Endodermal cell (in vitro differentiated cells): ENCODE data around the gene RFC4. TPM values are rescaled to one million over a fixed set of nuclear protein-coding genes. Genes with fewer than 3 reads are reported as not detected.

ENCODE experiments used
- DNase-seq: peaks from one replicate; pipeline ENCODE4 v3.0.0-alpha.2; 2017
- H3K27ac ChIP-seq: 2 replicates; pipeline ENCODE4 v1.5.1; 2013; ENCODE audit warnings: mild to moderate bottlenecking, low read depth, low read length, moderate library complexity
- H3K27me3 ChIP-seq: 2 replicates; pipeline ENCODE4 v1.6.1; 2013; ENCODE audit warnings: mild to moderate bottlenecking, low read length, moderate library complexity; ENCODE audit not compliant: insufficient read depth, control insufficient read depth, poor library complexity, severe bottlenecking
- H3K36me3 ChIP-seq: 2 replicates; pipeline ENCODE4 v1.7.0; 2013; ENCODE audit warnings: mild to moderate bottlenecking, low read length, moderate library complexity; ENCODE audit not compliant: control insufficient read depth, insufficient read depth
- H3K4me1 ChIP-seq: one replicate; pipeline ENCODE4 v1.7.0; 2013; ENCODE audit warnings: low read length; ENCODE audit not compliant: control insufficient read depth, insufficient read depth
- H3K4me3 ChIP-seq: 2 replicates; pipeline ENCODE4 v1.5.1; 2013; ENCODE audit warnings: mild to moderate bottlenecking, low read length, moderate library complexity
- H3K9ac ChIP-seq: 2 replicates; pipeline ENCODE4 v1.6.1; 2013; ENCODE audit warnings: mild to moderate bottlenecking, low read length, moderate library complexity; ENCODE audit not compliant: poor library complexity, severe bottlenecking; ENCODE audit errors: extremely low read depth
- H3K9me3 ChIP-seq: 2 replicates; pipeline ENCODE4 v1.6.1; 2013; ENCODE audit warnings: mild to moderate bottlenecking, low read length, moderate library complexity; ENCODE audit not compliant: control insufficient read depth
- H3K27ac Mint-ChIP-seq: 2 replicates; pipeline ENCODE4 v1.8.0; 2020; ENCODE audit warnings: mixed read lengths
- H3K27me3 Mint-ChIP-seq: 2 replicates; pipeline ENCODE4 v1.8.0; 2021; ENCODE audit warnings: mild to moderate bottlenecking, mixed read lengths; ENCODE audit not compliant: insufficient read depth
- H3K36me3 Mint-ChIP-seq: 2 replicates; pipeline ENCODE4 v1.8.0; 2020; ENCODE audit warnings: low read depth, mixed read lengths
- H3K4me1 Mint-ChIP-seq: 2 replicates; pipeline ENCODE4 v1.8.0; 2020; ENCODE audit warnings: mixed read lengths
- H3K4me3 Mint-ChIP-seq: 2 replicates; pipeline ENCODE4 v1.8.0; 2020; ENCODE audit warnings: mild to moderate bottlenecking, moderate library complexity, mixed read lengths
- H3K9me3 Mint-ChIP-seq: 2 replicates; pipeline ENCODE4 v1.8.0; 2020; ENCODE audit warnings: mild to moderate bottlenecking, mixed read lengths
- WGBS, 2 experiments: methylation state at CpG; one replicate each; pipeline versions ENCODE4 v1.1.5 to v1.1.7; 2013; ENCODE audit warnings: missing lambda C conversion rate in 2 of 2, mixed read lengths in 1 of 2; ENCODE audit not compliant: insufficient coverage in 1 of 2, insufficient read length in 1 of 2; 5-methylcytosine and 5-hydroxymethylcytosine counted together
- total RNA-seq, 2 donors: library from RNA; stranded (reverse); fragmentation: NEBNext Ultra II Directional in 1 of 2; extraction: Animal tissue kit (Norgen Biotek cat#: 25700) in 1 of 2; gene quantifications; 2 replicates in 1 of 2; 3 replicates in 1 of 2; pipeline ENCODE4 v1.2.1, GENCODE V29; 2021
- TF ChIP-seq, protein P1 (sequence below): fragments of 200-600 bp; sonication (generic); conservative IDR thresholded peaks from 2 replicates; pipeline ENCODE4 v1.5.0; 2021; ENCODE audit warnings: antibody characterized with exemption, mild to moderate bottlenecking

RFC4 gene
- total RNA-seq, 2 donors from 2014 or later, result 57.6 to 111 TPM

DNA sequence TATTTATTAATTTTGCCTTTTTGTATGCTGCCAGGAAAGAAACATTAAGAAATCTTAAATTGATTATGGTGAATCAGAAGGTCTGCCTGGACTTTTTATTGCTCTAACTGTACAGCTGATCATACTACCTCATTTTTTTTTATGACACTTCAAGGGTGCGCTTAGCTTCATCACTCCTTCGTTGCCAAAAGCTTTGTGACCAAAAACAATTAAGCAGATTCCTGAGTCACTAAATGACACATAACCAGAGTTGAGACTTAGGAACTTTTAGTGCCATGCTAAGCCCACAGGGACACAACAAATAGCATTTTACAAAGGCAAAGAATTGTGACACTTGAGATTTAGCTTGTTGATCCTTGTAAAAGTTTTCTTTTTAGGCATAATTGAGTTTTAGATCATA, 41.2 kb upstream of the RFC4 start:
- 91 to 100% methylated on average over 2 of the region's 2 CpGs for WGBS, 2 experiments
- H3K9me3 Mint-ChIP-seq, result no peaks in the 10 kb centered on the region
- H3K36me3 Mint-ChIP-seq, result no peaks in the 10 kb centered on the region
- Histone ChIP-seq H3K4me3 (no peak overlapping the region), H3K9me3 (no peaks in the 10 kb centered on the region), H3K4me1 (no peaks in the 10 kb centered on the region), H3K36me3 (no peaks in the 10 kb centered on the region), H3K9ac (no peak overlapping the region), H3K27me3 (no peaks in the 10 kb centered on the region), H3K27ac (no peak overlapping the region)
- peaks cover 10% of the 10 kb centered on the region for H3K4me1 Mint-ChIP-seq
- H3K27ac Mint-ChIP-seq, result no peak overlapping the region
- no peak overlapping the region for H3K4me3 Mint-ChIP-seq
- TF ChIP-seq, protein P1, sequence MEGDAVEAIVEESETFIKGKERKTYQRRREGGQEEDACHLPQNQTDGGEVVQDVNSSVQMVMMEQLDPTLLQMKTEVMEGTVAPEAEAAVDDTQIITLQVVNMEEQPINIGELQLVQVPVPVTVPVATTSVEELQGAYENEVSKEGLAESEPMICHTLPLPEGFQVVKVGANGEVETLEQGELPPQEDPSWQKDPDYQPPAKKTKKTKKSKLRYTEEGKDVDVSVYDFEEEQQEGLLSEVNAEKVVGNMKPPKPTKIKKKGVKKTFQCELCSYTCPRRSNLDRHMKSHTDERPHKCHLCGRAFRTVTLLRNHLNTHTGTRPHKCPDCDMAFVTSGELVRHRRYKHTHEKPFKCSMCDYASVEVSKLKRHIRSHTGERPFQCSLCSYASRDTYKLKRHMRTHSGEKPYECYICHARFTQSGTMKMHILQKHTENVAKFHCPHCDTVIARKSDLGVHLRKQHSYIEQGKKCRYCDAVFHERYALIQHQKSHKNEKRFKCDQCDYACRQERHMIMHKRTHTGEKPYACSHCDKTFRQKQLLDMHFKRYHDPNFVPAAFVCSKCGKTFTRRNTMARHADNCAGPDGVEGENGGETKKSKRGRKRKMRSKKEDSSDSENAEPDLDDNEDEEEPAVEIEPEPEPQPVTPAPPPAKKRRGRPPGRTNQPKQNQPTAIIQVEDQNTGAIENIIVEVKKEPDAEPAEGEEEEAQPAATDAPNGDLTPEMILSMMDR, result no peak
- DNase-seq, result peak; percentile 6
- H3K27me3 Mint-ChIP-seq, result peaks cover 8% of the 10 kb centered on the region

- no peak overlapping the region for H3K9ac ChIP-seq
- TF ChIP-seq, protein P1, result no peak
- H3K36me3 ChIP-seq, result no peaks in the 10 kb centered on the region
- WGBS, 2 experiments, result 94 to 95% methylated on average over 9 to 10 of the region's 10 CpGs
- H3K27ac Mint-ChIP-seq, result no peak overlapping the region
- H3K4me3 Mint-ChIP-seq, result no peak overlapping the region
- no peaks in the 10 kb centered on the region for H3K9me3 ChIP-seq
- no peaks in the 10 kb centered on the region for H3K36me3 Mint-ChIP-seq
- H3K27ac ChIP-seq, result no peak overlapping the region
- DNase-seq, result peak; percentile 13
- no peaks in the 10 kb centered on the region for H3K4me1 ChIP-seq
- peaks cover 8% of the 10 kb centered on the region for H3K4me1 Mint-ChIP-seq
- peaks cover 5% of the 10 kb centered on the region for H3K27me3 Mint-ChIP-seq
- no peaks in the 10 kb centered on the region for H3K27me3 ChIP-seq
- no peaks in the 10 kb centered on the region for H3K9me3 Mint-ChIP-seq
- no peak overlapping the region for H3K4me3 ChIP-seq
Measured at GRCh38 chr3:186845756-186846155, 39.5 kb upstream of the RFC4 start.

GRCh38 chr3:186844908-186845307, 38.6 kb upstream of the RFC4 start:
- 89% methylated on average over 11 of the region's 11 CpGs; no CpG with 5 or more reads in 1 of the 2 experiments for WGBS, 2 experiments
- Mint-ChIP-seq H3K27me3 (peaks cover 5% of the 10 kb centered on the region), H3K36me3 (no peaks in the 10 kb centered on the region), H3K4me3 (no peak overlapping the region), H3K27ac (no peak overlapping the region), H3K4me1 (peaks cover 8% of the 10 kb centered on the region), H3K9me3 (no peaks in the 10 kb centered on the region)
- H3K4me3 ChIP-seq, result no peak overlapping the region
- DNase-seq, result peak; percentile 19
- H3K36me3 ChIP-seq, result no peaks in the 10 kb centered on the region
- H3K9me3 ChIP-seq, result no peaks in the 10 kb centered on the region
- H3K4me1 ChIP-seq, result no peaks in the 10 kb centered on the region
- H3K27ac ChIP-seq, result no peak overlapping the region
- TF ChIP-seq, protein P1, result no peak
- H3K27me3 ChIP-seq, result no peaks in the 10 kb centered on the region
- no peak overlapping the region for H3K9ac ChIP-seq
